DOHH2 (cell line): ENCODE results near the gene RAMP1.

Source experiments
- CTCF ChIP-seq: fragments of 200-600 bp; sonication (generic); IDR thresholded peaks from one replicate; pipeline ENCODE4 v1.5.1; 2014; ENCODE audit warnings: antibody characterized with exemption, mild to moderate bottlenecking, low read depth, low read length; ENCODE audit not compliant: poor library complexity, severe bottlenecking
- EZH2phosphoT487 ChIP-seq: fragments of 200-600 bp; sonication (generic); IDR thresholded peaks from 2 replicates; pipeline ENCODE4 v1.6.1; 2017; ENCODE audit warnings: borderline replicate concordance, mild to moderate bottlenecking, antibody characterized with exemption, low read length, moderate library complexity, mixed read lengths

GRCh38 chr2:237911363-237912017 is 52.1 kb downstream of the RAMP1 start:
- TF ChIP-seq CTCF (no peak), EZH2phosphoT487 (no peak)
